MM.1S (cell line): ENCODE measurements around the gene CD302.

Source experiments
- DNase-seq: peaks from one replicate; pipeline ENCODE4 v3.0.0-alpha.2; 2015
- H2AFZ ChIP-seq: fragments of 300-600 bp; sonication (generic); 2 replicates; pipeline ENCODE4 v1.6.0; 2016; ENCODE audit warnings: antibody characterized with exemption, low read length
- H3F3A ChIP-seq: fragments of 300-600 bp; sonication (generic); 2 replicates; pipeline ENCODE4 v1.6.1; 2016; ENCODE audit warnings: mild to moderate bottlenecking, antibody characterized with exemption, low read length, moderate library complexity, mixed read lengths; ENCODE audit not compliant: insufficient read depth
- H3K27ac ChIP-seq: fragments of 300-600 bp; sonication (generic); 2 replicates; pipeline ENCODE4 v1.5.1; 2016; ENCODE audit warnings: mild to moderate bottlenecking, low read length
- H3K27me3 ChIP-seq: fragments of 300-600 bp; sonication (generic); replicated peaks from 2 replicates; pipeline ENCODE4 v1.6.0; 2016; ENCODE audit warnings: low read length; ENCODE audit not compliant: insufficient read depth
- H3K36me3 ChIP-seq: fragments of 300-600 bp; sonication (generic); replicated peaks from 2 replicates; pipeline ENCODE4 v1.6.1; 2016; ENCODE audit warnings: mild to moderate bottlenecking, low read length, mixed read lengths; ENCODE audit not compliant: insufficient read depth
- H3K4me1 ChIP-seq: fragments of 300-600 bp; sonication (generic); 2 replicates; pipeline ENCODE4 v1.6.1; 2016; ENCODE audit warnings: low read length, mixed read lengths
- H3K4me2 ChIP-seq: fragments of 300-600 bp; sonication (generic); 2 replicates; pipeline ENCODE4 v1.6.0; 2016; ENCODE audit warnings: low read depth, low read length
- H3K4me3 ChIP-seq: fragments of 300-600 bp; sonication (generic); 2 replicates; pipeline ENCODE4 v1.5.1; 2016; ENCODE audit warnings: low read length, mixed read lengths
- H3K79me2 ChIP-seq: fragments of 300-600 bp; sonication (generic); 2 replicates; pipeline ENCODE4 v1.6.1; 2016; ENCODE audit warnings: mixed run types, low read length, mixed read lengths
- H3K9ac ChIP-seq: fragments of 300-600 bp; sonication (generic); 2 replicates; pipeline ENCODE4 v1.6.1; 2016; ENCODE audit warnings: low read length, mixed read lengths
- H3K9me2 ChIP-seq: fragments of 300-600 bp; sonication (generic); replicated peaks from 2 replicates; pipeline ENCODE4 v1.6.1; 2016; ENCODE audit warnings: mild to moderate bottlenecking, low read length, mixed read lengths; ENCODE audit not compliant: insufficient read depth
- H3K9me3 ChIP-seq: fragments of 300-600 bp; sonication (generic); replicated peaks from 2 replicates; pipeline ENCODE4 v1.6.1; 2016; ENCODE audit warnings: mild to moderate bottlenecking, low read length, mixed read lengths; ENCODE audit not compliant: insufficient read depth
- H4K20me1 ChIP-seq: fragments of 300-600 bp; sonication (generic); 2 replicates; pipeline ENCODE4 v1.6.1; 2016; ENCODE audit warnings: mild to moderate bottlenecking, low read length, moderate library complexity, mixed read lengths; ENCODE audit not compliant: insufficient read depth
- EZH2 ChIP-seq: fragments of 300-600 bp; sonication (generic); optimal IDR thresholded peaks from 2 replicates; pipeline ENCODE3; 2017; ENCODE audit warnings: low read depth, mild to moderate bottlenecking, antibody characterized with exemption, low read length, mixed read lengths
- EZH2phosphoT487 ChIP-seq: fragments of 300-600 bp; sonication (generic); IDR thresholded peaks from 2 replicates; pipeline ENCODE4 v1.6.1; 2018; ENCODE audit warnings: antibody characterized with exemption, low read length
- TF ChIP-seq, protein P1 (sequence below): fragments of 300-600 bp; sonication (generic); IDR thresholded peaks from 2 replicates; pipeline ENCODE4 v1.5.1; 2016; ENCODE audit warnings: antibody characterized with exemption, low read length, mixed read lengths

Gene CD302

DNA sequence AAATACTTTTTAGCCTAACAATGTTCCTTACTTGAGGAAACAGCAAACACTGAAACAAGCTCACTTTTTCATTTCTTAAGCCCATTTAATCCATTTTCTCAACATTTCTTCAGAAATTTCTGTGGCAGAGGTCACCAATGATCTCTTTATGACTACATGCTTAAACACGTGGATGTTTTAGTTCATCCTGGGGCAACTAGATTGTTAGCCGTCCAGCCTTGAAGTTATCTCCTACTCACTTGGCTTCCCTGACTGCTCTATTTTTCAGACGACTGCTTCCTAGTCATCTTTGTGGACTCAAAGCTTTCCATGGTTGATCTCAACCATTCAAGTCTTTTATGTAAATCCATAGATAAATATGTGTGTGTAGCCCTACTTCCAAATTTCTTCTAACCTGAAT, 24.1 kb downstream of the CD302 start:
- H3K4me2 ChIP-seq: no peak overlapping the region
- H3K27ac ChIP-seq: no peak overlapping the region
- H3K9me2 ChIP-seq: no peaks in the 10 kb centered on the region
- H3K27me3 ChIP-seq: no peaks in the 10 kb centered on the region
- TF ChIP-seq EZH2phosphoT487 (no peak), EZH2 (no peak)
- TF ChIP-seq, protein P1, sequence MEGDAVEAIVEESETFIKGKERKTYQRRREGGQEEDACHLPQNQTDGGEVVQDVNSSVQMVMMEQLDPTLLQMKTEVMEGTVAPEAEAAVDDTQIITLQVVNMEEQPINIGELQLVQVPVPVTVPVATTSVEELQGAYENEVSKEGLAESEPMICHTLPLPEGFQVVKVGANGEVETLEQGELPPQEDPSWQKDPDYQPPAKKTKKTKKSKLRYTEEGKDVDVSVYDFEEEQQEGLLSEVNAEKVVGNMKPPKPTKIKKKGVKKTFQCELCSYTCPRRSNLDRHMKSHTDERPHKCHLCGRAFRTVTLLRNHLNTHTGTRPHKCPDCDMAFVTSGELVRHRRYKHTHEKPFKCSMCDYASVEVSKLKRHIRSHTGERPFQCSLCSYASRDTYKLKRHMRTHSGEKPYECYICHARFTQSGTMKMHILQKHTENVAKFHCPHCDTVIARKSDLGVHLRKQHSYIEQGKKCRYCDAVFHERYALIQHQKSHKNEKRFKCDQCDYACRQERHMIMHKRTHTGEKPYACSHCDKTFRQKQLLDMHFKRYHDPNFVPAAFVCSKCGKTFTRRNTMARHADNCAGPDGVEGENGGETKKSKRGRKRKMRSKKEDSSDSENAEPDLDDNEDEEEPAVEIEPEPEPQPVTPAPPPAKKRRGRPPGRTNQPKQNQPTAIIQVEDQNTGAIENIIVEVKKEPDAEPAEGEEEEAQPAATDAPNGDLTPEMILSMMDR: no peak
- H3K4me3 ChIP-seq: no peak overlapping the region
- no peaks in the 10 kb centered on the region for H3F3A ChIP-seq
- no peak overlapping the region for H2AFZ ChIP-seq
- no peaks in the 10 kb centered on the region for H4K20me1 ChIP-seq
- H3K4me1 ChIP-seq: no peaks in the 10 kb centered on the region
- H3K79me2 ChIP-seq: no peaks in the 10 kb centered on the region
- H3K9ac ChIP-seq: no peak overlapping the region
- no peaks in the 10 kb centered on the region for H3K36me3 ChIP-seq
- no peak for DNase-seq
- H3K9me3 ChIP-seq: no peaks in the 10 kb centered on the region

DNA sequence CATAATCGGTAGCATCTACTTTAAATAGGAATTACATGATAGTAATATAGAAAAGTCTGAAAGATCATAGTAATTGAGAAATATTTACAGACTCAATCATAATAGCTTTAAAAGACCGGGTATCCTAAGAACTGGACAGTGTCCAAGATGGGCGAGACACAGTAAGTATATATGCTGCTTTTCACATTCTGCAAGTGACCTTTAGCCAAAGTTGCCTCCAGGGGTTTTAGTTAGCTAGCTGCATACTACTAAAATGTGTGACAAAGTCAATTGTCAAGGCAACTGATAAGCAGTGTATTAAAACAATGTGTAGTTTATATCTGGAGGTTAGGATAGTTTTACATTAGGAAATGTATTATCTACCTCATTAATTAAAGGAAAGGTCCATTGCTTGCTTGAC, 24.6 kb downstream of the CD302 start:
- Histone ChIP-seq H2AFZ (no peak overlapping the region), H4K20me1 (no peaks in the 10 kb centered on the region), H3F3A (no peaks in the 10 kb centered on the region), H3K9me3 (no peaks in the 10 kb centered on the region), H3K4me3 (no peak overlapping the region), H3K9ac (no peak overlapping the region), H3K4me1 (no peaks in the 10 kb centered on the region), H3K27ac (no peak overlapping the region), H3K79me2 (no peaks in the 10 kb centered on the region), H3K4me2 (no peak overlapping the region), H3K36me3 (no peaks in the 10 kb centered on the region), H3K9me2 (no peaks in the 10 kb centered on the region), H3K27me3 (no peaks in the 10 kb centered on the region)
- TF ChIP-seq, protein P1: no peak
- DNase-seq: no peak

DNA sequence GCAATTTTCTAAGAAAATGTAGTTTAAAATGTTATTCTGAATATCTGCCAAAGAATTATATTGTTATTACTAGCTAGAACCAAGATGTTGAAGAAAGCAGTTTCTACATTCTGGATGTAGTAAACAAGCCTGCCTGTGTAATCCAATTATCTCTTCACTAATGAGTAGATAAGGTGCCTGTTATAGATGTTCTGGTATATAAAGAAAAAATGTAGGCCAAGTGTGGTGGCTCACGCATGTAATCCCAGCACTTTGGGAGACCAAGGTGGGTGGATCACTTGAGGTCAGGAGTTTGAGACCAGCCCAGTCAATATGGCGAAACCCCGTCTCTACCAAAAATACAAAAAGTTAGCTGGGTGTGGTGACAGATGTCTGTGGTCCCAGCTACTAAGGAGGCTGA, 28.9 kb downstream of the CD302 start:
- no peak overlapping the region for H3K9ac ChIP-seq
- H3K27ac ChIP-seq: no peak overlapping the region
- no peaks in the 10 kb centered on the region for H3K4me1 ChIP-seq
- H3K27me3 ChIP-seq: no peaks in the 10 kb centered on the region
- H2AFZ ChIP-seq: no peak overlapping the region
- H4K20me1 ChIP-seq: no peaks in the 10 kb centered on the region
- no peak for TF ChIP-seq EZH2phosphoT487
- TF ChIP-seq, protein P1: no peak
- TF ChIP-seq EZH2: no peak
- DNase-seq: no peak
- no peaks in the 10 kb centered on the region for H3K9me3 ChIP-seq
- H3K4me3 ChIP-seq: no peak overlapping the region
- no peaks in the 10 kb centered on the region for H3F3A ChIP-seq
- no peaks in the 10 kb centered on the region for H3K79me2 ChIP-seq
- H3K9me2 ChIP-seq: no peaks in the 10 kb centered on the region
- no peak overlapping the region for H3K4me2 ChIP-seq
- no peaks in the 10 kb centered on the region; the same call in 1 of the 2 replicates for H3K36me3 ChIP-seq
